Right renal cortex interstitium (tissue), 3 donors: Measurements from ENCODE around the gene SLC45A3. TPM values are rescaled to one million over a fixed set of nuclear protein-coding genes. Genes with fewer than 3 reads are reported as not detected.
"Not testable (repeated sequence)": the region's sequence is repeated elsewhere in the genome, so short reads cannot be mapped to it uniquely, and the experiment has no call there.

Experiments used
- DNase-seq, 3 donors: peaks; one replicate each; pipeline ENCODE4 v3.0.0-alpha.2; 2013; ENCODE audit warnings: low read depth in 3 of 3, low spot score in 2 of 3
- polyA plus RNA-seq, 3 donors: library from polyadenylated mRNA; unstranded; fragments of 120-200 nt; gene quantifications; one replicate each; pipeline ENCODE4 v1.2.1, GENCODE V29; 2013; ENCODE audit not compliant: insufficient read length in 3 of 3

SLC45A3 gene, protein sequence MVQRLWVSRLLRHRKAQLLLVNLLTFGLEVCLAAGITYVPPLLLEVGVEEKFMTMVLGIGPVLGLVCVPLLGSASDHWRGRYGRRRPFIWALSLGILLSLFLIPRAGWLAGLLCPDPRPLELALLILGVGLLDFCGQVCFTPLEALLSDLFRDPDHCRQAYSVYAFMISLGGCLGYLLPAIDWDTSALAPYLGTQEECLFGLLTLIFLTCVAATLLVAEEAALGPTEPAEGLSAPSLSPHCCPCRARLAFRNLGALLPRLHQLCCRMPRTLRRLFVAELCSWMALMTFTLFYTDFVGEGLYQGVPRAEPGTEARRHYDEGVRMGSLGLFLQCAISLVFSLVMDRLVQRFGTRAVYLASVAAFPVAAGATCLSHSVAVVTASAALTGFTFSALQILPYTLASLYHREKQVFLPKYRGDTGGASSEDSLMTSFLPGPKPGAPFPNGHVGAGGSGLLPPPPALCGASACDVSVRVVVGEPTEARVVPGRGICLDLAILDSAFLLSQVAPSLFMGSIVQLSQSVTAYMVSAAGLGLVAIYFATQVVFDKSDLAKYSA
- polyA plus RNA-seq: 1 to 10 TPM; 6.8 to 8.2 (median 6.9) TPM

DNA sequence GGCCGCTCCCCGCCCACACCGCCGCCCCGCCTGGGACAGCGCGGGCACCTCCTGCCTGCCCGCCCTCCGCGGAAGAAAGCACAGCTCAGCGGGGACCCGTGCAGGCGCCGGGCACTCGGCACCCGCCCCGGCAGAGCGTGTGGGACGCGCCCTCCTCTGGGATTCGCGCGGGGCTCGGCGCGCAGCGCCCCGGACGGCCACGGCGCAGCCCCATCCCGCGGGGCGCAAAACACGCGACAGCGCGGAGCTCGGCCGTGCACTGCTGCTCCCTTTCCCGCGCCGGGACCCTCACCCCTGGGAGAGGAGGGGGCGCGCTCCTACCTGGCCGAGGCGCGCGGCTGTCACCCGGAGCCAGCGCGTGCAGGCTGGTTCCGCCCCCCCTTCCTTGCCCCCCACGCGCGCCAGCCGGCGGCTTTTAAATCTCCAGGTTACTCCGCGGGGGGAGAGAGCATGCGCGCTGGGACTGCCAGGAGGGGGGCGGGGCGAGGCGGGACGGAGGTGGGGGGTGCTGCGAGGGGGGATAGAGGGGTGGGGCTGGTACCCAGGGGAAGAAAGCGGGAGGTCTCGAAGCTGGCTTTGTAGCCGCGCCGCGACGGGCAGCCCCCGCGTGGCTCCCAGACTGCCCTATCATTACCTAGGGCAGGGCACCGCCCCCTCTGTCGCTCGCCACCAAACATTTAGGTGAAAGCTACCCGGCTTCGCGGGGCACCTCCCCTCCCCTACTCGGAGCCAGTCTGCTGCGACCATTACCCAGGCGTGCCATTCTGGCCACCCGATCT lies at the start of gene SLC45A3:
SLC45A3 (minus strand) TSS at position 437 of the 779 bp plus-strand sequence. CDS start 15,853 bp downstream, outside the sequence.
- DNase-seq: no peak

DNA sequence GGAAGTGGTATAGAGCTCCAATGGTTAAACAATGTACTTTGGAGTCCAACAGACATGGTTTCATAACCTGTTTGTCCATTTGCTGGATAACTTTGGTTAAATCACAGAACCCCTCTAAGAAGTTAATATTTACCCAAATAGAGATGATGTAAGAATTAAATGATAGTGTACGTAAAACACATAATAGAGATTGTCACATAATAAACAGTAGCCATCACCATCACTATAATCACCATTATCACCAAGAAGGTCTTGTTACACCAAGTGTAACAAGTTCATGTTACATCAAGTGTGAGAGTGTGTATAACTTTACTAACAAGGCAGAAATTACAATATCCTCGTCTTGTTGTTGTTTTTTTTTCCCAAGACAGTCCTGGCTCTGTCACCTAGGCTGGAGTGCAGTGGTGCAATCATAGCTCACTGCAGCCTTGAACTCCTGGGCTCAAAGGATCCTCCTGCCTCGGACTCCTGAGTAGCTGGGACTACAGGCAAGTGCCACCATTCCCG lies 46.4 kb upstream of the SLC45A3 start:
- no peak for DNase-seq

DNA sequence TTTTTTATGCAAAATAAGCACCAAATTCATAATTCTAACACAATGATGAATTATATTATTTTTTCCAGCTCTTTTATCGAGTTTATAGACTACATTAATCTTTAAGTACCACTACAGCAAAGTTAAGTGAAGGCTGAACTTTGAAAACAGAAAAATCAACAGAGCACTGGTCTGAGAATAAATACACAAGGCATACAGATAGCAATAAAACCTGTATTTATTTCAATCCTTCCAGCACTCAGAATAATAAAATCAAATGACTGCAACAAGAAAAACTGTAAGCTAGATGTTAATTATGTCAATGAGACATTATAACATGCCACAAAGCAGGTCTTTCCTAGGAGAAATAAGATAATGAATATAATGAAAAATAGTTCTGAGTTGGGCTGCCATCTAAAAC lies 45.2 kb upstream of the SLC45A3 start:
- no peak for DNase-seq

DNA sequence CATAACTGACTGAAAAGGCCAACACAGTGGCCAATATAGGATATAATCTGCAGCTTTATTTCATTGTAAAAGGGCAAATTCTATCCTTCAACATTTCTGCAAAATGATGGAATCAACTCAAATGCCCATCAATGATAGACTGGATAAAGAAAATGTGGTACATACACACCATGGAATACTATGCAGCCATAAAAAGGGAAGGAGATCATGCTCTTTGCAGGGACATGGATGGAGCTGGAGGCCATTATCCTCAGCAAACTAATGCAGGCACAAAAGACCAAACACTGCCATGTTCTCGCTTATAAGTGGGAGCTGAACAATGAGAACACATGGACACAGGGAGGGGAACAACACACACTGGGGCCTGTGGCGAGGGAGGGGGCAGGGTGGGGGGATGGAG lies 40.4 kb upstream of the SLC45A3 start:
- DNase-seq: not testable (repeated sequence)

DNA sequence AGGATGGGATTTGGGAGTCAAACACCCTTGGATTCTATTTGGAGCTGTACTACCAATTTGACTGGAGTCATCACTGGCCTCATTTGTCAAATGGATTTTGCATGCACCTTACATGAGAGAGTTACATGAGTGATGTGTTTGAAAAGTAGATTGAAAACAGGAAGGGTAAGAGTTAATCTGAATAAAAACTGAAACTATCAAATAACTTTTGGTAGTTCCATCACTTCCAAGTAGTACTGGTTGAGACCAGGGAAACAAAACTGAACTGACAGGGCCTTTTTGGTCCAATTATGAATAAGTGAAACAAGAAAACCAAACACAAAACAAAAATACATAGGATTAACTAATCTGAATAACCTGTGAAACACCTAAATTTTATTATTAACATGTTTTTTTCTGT lies 39.5 kb upstream of the SLC45A3 start:
- no peak for DNase-seq

DNA sequence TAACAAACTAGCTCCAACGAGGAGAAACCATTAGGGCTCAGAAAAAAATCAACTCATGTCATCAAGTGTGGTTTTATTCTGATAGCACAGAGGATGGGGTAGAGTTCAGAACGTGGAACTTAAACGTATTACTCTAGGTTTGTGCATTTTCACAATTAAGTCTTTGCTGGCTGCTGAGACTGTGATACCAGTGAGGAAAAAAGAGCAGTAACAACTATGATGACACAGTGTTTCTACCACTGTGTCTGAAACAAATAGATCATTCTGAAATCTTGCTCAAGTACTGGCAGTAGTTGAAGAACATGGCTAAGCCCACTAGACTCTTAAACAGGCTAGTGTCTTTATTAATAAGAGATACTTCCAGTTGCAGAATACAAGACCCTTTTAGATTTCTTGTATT lies 38.7 kb upstream of the SLC45A3 start:
- no peak for DNase-seq

DNA sequence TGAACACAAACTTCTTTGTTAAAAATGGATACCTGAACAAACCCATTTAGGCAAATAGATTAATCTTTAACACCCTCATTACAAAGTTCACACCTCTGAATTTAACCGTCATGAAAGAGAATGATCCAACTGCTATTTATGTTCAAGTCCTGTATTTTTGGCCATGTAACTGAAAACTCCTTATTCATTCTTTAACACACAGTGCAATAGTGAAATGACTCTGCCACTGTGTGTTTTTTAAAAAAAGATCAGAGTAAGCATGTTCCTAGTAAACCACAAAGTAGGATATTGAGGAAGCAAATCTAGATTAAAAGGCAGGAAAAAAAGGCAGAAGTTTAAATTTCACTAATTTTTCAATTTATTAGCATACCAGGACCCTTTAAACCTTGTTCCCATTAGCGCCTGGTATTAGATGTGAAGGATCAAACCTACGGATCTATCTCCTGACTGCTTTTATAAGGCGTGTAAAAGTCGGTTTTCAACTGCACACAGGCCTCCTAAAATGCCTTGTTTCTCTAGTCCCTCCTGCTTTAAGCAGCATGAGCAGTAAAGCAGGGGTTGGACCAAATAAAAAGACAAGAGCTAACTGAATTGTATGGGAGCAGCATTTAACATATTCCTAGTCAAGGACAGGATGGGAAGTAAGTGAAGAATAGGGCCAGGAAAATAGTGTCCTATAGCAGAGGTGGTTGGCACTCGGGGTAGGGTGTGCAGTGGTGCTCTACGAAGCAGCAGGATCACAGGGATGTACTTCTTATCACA lies 36.2 kb upstream of the SLC45A3 start:
- no peak for DNase-seq

DNA sequence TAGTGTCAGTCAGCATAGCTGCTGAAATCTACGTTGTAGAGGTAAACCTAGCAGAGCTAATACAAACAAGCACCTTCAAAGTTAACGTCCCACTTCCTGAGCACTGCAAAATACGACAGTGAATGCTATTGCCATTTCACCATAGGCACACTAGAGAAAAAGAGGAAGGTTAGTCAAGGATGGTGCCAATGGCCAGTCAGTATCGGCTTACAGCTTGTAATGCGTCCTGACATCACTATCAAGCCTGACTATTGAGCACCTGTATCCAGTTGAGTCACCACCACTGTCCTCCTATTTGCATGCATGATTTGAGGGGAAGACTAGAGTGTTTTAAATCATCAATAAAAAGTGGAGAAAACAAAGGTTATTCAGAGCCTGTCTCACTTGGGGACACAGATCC lies 35.3 kb upstream of the SLC45A3 start:
- DNase-seq: no peak

DNA sequence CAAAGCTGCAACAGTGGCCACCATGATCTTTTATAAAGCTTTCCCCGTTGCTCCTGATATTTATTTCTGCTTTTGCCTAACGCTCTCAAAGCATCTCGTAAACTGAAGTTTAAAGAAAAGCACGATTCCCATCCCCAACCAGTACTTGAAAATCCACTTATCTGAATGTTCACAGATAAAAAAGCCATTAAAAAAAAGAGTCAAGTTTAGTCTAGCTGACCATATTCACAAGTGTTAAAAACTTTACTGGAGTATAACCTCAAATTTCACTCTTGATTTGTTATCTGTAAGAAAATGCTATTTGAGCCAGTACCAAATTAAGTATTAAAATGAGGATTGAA lies 34.6 kb upstream of the SLC45A3 start:
- DNase-seq: no peak

DNA sequence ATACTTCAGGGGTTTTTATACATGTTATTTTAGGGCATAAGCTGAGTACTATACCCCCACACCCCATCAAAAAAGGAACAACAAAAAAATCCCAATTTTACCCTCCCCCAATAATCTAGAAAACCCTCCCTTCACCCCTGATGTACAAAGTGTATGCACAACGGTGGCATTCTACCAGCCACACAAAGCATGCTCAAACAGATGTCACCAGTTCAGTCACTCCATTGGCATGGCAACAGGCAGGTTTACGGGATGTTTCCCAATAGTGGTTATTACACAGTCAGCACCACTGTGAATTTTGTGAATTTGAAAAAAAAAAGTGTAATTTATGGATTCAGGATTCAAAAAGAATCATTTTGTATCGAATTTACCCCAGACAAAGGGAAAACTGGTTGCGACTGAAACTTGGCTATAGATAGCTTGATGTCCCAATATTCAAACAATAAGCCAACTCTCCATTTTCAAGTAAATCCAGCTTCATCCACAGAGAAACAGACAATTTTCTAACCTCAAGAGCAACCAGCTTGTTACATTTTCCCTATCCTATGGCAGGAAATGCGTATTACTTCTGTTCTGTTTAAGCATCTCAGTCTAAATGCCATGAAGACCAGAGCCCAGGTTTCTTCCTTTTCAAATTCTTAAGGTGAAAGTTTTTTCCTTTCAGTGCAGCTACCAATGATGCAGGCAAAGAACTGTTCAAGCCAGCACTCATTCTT lies 34.0 kb upstream of the SLC45A3 start:
- DNase-seq: no peak

DNA sequence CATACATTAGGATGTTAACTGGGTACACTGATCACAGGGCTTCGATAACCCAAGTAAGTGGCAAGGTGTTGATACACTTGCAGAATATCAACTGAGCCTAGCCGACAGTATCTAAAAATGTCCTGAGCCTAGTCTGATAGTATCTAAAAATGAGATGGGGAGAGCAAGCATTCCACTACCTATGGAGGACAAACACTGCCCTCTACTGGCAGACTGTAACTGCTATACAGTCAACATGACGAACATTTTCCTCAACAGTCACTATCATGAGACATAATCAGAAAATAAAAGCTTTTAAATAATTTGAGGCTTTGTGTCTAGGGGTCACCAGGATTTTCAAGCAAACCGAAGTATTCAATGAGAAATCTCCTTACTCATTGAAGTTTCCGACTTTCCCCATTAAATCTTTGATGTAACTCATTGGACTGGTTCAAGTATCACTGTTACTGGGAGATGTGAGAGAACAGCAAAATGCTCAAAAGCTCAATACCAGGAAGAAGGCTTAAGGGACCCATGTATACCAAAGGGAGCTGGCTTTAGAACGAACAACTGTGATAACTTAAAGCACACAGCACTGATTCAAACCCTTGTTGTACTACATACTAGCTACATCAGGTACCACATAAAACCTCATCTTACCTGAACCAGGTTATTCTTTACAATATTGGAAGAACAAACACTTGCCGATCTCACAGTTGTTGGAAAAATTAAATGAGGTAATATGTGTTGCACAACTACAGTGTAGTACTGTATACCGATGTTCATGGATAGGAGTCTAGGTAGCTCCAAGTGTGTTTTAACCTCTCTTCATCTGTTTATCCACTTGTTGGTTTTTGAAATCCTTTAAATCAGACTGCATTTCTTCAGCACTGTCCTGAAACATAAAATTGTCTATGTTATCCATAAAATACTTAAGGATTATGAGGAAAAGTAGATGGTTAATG lies 31.1 kb upstream of the SLC45A3 start:
- peak; percentile 69 to 72 (median 71) for DNase-seq

DNA sequence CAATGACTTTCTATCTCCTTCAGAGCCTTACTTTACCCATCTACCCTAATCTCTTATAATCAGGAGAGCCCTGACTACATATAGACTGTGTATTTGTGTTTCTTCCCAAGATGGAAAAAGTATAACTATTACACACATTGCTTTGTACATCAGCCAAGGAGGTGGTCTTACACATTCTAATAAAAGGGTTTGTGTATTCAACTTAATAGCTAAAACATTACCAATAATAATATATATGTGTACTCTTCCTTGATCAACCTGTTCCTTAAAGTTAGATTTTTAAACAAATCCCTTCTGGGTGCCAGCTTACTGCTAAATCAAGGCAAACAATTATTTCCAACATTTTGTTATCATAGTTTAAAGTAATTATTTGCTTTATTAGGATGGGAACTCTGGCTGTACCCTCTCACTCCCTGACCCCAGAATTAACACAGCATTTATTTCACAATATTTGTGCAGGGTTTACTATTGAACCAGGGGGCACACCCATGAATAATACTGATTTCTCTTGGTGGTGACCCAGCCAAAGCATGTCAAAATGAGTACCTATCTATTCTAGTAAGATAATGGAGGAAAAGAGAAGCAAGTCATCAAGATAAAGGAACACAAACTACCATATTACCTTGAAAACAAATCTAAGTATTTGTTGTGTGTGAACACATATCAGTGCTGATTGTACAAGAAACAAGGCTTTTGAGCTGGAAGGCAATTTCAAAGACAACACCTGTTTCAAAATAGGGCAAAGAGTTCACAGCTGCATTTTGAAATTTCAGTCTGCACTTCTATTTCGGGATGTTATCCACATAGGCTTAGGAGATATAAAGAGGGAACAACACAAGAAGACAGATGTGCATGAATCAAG lies 30.1 kb upstream of the SLC45A3 start:
- DNase-seq: no peak

DNA sequence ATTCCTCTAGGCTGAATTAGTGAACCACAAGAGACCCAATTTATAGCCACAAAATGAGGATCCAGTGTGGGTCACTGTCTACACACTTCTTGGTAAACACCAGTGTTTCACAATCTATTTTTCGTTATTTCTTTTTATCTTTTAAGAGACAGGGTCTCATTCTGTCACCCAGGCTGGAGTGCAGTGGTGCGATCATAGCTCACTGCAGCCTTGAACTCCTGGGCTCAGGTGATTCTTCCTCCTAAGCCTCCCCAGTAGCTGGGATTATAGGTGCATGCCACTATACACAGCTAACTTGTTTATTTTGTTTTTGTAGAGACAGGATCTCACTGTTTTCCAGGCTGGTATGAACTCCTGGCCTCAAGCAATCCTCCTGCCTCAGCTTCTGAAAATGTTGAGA lies 29.3 kb upstream of the SLC45A3 start:
- DNase-seq: no peak

DNA sequence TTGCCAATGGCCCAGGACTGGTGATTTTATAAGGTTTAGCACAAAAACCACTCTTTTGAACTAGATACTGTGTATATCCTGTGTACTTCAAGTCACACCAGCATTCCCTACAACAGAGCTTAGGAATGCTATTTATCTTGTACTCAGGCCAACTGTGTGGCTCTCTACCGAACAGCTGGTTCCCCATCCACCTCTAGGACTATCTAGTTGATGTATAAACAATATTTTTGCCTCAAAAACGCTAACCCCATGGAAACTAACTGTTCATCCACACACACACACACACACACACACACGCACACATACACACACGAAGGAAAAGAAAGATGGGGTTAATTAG lies 28.7 kb upstream of the SLC45A3 start:
- DNase-seq: no peak

DNA sequence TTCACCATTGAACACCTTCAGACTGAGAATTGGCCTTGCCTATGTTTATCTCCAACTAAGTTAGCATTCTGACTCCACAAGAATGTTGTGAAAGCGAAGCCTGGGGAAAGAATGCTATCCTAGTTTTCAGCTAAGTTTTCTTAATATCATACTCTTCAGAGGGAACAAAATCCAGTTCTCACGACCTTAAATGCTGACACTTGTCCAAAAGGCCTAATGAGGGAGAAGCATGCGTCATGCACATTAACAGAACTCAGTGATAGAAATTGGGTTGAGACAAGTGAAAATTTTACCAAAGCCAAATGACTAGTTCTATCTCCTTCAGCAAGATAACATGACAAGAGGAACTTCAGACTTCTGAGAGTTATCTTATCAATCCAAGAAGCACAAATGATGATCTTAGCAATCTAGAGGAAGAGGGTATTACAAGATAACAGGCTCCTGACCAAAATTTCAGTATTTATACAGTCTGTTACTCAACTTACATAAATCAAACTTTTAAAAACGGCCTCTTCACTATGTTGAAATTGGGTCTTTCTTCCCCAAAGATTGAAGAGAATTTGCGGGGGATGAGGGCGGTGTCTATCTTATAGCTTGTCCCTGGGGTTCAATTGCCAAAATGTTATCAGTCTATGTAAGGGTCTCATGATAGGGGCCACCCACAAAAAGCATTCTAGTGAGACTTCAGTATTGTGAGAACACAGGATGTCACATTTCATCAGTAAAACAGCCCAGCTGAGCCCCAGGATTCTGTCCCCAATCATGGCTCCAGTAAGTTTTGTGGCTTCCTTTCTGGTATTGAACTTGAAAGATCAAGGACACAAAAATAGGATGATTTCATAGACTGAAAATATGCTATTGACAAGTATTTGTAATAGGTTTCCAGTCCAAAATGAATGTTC lies 26.5 kb upstream of the SLC45A3 start:
- no peak for DNase-seq

DNA sequence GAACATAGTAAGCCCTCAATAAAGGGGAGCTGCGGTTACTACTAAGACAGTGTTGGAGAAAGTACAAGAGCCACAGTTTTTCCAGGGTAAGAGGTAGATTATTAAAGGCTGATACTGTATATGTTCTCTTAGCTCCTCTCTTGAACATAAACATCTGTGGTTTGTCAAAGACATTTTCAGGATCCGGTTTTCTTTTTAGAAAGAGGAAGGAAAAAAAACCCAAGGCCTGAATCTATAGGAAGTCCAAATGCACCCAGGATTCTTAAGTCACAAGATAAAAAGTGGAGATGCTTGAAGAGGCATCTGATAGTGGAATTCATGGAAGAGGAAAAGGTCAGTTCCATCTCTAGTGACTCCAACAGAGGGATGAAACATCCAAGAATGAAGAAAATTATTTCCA lies 24.6 kb upstream of the SLC45A3 start:
- DNase-seq: no peak

DNA sequence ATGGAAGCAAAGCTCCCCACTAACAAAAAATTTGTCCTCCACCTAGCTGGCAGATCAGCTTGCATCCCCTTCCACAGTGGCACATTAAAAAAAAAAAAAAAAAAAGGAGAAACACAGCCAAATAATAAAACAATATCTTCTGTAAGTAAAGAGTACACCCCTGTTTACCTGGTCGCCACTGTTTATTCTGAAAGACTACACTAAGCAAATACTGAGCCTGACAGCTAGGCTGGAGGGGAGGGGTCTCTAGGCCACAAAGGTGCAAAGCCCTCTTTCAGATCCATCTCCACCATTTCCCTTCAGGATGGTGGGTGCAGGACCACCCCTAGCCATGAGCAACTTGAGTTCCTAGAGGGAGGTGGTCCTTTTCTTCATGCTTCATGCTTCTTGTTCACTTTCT lies 22.8 kb upstream of the SLC45A3 start:
- DNase-seq: no peak
